Tibial nerve (tissue), 4 donors: ENCODE data around the gene RIMKLB.

Experiments used
- EP300 ChIP-seq, 2 donors: sonication (generic); formaldehyde crosslinking; IDR thresholded peaks; one replicate each; pipeline ENCODE4 v1.6.1; 2017; ENCODE audit warnings: antibody characterized with exemption in 2 of 2, mild to moderate bottlenecking in 1 of 2
- POLR2A ChIP-seq, 2 donors: fragments of 450-650 bp; IDR thresholded peaks; one replicate each; pipeline ENCODE4 v1.6.1; 2017; ENCODE audit warnings: antibody characterized with exemption in 2 of 2, mild to moderate bottlenecking in 2 of 2, moderate library complexity in 2 of 2
- TF ChIP-seq, protein P1 (sequence below), 5 experiments: fragments of 200-600 bp in 3 of 5; fragments of 450-650 bp in 2 of 5; sonication (generic) in 3 of 5; IDR thresholded peaks; one replicate each; pipeline ENCODE4 v1.5.1; 2016 to 2019; ENCODE audit warnings: antibody characterized with exemption in 5 of 5, mild to moderate bottlenecking in 3 of 5, moderate library complexity in 2 of 5

DNA sequence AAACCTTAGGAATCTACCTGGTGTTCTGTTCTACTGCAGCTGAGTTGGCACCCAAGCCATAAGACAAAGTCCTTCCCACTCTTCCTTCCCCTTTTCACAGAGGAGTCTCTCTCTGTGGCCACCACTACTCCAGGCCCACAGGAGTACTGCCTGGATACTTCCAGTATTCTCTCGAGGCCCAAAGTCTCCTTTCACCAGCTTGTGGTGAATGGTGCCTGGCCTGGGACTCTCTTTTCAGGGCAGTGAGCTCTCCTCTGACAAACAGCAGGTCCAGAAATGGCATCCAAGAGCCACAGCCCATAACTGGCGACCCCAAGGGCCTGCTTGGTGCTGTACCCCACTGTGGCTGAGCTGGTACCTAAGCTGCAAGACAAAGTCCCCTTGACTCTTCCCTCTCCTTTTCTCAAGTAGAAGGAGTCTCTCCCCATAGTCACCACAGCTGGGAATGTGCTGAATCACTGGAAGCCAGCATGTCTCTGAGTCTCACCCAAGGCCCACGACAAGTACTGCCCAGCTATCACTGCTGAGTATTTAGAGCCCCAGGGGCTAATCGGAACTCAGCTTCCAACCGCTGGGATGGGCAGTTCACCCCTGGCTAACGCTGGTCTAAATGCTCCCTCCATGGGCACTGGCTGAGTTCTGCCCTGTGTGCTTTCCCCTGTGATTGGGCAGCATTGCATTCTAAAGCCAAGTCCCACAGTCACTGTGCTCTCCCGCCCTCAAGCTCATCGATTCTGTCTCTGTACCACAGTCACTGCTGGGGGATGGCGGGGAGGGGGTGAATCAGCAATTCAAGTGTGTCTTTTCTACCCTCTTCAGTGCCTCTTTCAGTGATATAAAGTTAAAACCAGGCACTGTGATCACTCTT is 130.7 kb downstream of the RIMKLB start:
- TF ChIP-seq, protein P1, sequence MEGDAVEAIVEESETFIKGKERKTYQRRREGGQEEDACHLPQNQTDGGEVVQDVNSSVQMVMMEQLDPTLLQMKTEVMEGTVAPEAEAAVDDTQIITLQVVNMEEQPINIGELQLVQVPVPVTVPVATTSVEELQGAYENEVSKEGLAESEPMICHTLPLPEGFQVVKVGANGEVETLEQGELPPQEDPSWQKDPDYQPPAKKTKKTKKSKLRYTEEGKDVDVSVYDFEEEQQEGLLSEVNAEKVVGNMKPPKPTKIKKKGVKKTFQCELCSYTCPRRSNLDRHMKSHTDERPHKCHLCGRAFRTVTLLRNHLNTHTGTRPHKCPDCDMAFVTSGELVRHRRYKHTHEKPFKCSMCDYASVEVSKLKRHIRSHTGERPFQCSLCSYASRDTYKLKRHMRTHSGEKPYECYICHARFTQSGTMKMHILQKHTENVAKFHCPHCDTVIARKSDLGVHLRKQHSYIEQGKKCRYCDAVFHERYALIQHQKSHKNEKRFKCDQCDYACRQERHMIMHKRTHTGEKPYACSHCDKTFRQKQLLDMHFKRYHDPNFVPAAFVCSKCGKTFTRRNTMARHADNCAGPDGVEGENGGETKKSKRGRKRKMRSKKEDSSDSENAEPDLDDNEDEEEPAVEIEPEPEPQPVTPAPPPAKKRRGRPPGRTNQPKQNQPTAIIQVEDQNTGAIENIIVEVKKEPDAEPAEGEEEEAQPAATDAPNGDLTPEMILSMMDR (IDR thresholded peaks at IDR 0.05): no peak
- TF ChIP-seq POLR2A (IDR thresholded peaks at IDR 0.05) (no peak), EP300 (IDR thresholded peaks at IDR 0.05) (no peak)
